A673 (cell line): ENCODE data around the gene OR6F1. TPM values are rescaled to one million over a fixed set of nuclear protein-coding genes. Genes with fewer than 3 reads are reported as not detected.
"Not testable (repeated sequence)": the region's sequence is repeated elsewhere in the genome, so short reads cannot be mapped to it uniquely, and the experiment has no call there.

Experiments used
- Bru-seq: library from RNA; stranded (reverse); fragments of 400-500 nt; gene quantifications from one replicate; lab custom pipeline; 2021; lab: Mats Ljungman, UMichigan
- BruChase-seq, 2 experiments: library from RNA; stranded (reverse); fragments of 400-500 nt; gene quantifications; one replicate each; lab custom pipeline; 2021; lab: Mats Ljungman, UMichigan
- BruUV-seq: library from RNA; stranded (reverse); fragments of 400-500 nt; replicated peaks from 2 replicates; lab custom pipeline; 2021; lab: Mats Ljungman, UMichigan
- CTCF ChIA-PET: fragments of 300-600 bp; sonication (Branson Sonifier 250); formaldehyde crosslinking; loops from one replicate; lab custom pipeline; 2022; ENCODE audit warnings: antibody characterized with exemption; lab: Charles Lee
- POLR2A ChIA-PET: fragments of 300-600 bp; sonication (Branson Sonifier 250); formaldehyde crosslinking; loops from one replicate; lab custom pipeline; 2022; ENCODE audit warnings: antibody characterized with exemption; ENCODE audit not compliant: low non-redundant PET; lab: Charles Lee
- DNase-seq: peaks from one replicate; pipeline ENCODE4 v3.0.0-alpha.2; 2015; ENCODE audit warnings: low spot score
- H3K27ac ChIP-seq: fragments of 200-600 bp; sonication (generic); 2 replicates; pipeline ENCODE4 v1.5.1; 2016; ENCODE audit warnings: mixed run types, low read depth, mild to moderate bottlenecking, mixed read lengths, antibody characterized with exemption, low read length; ENCODE audit not compliant: poor library complexity, severe bottlenecking
- H3K27me3 ChIP-seq: fragments of 200-600 bp; sonication (generic); replicated peaks from 2 replicates; pipeline ENCODE4 v1.6.1; 2017; ENCODE audit warnings: mixed run types, low read depth, mild to moderate bottlenecking, mixed read lengths, antibody characterized with exemption, low read length; ENCODE audit not compliant: insufficient read depth, poor library complexity
- H3K36me3 ChIP-seq: fragments of 200-600 bp; sonication (generic); 2 replicates; pipeline ENCODE4 v1.6.1; 2016; ENCODE audit warnings: mixed run types, mild to moderate bottlenecking, mixed read lengths, antibody characterized with exemption, low read length; ENCODE audit not compliant: insufficient read depth, poor library complexity, severe bottlenecking
- H3K4me1 ChIP-seq: fragments of 200-600 bp; sonication (generic); 2 replicates; pipeline ENCODE4 v1.6.1; 2017; ENCODE audit warnings: mixed run types, mild to moderate bottlenecking, mixed read lengths, antibody characterized with exemption, low read length; ENCODE audit not compliant: insufficient read depth, poor library complexity, severe bottlenecking
- H3K4me3 ChIP-seq: fragments of 200-600 bp; sonication (generic); 2 replicates; pipeline ENCODE4 v1.5.1; 2016; ENCODE audit warnings: low read depth, mixed run types, mild to moderate bottlenecking, mixed read lengths, low read length; ENCODE audit not compliant: poor library complexity, severe bottlenecking
- H3K9me3 ChIP-seq: fragments of 200-600 bp; sonication (generic); 2 replicates; pipeline ENCODE4 v1.6.1; 2016; ENCODE audit warnings: mixed run types, low read depth, mild to moderate bottlenecking, mixed read lengths, antibody characterized with exemption, low read length; ENCODE audit not compliant: poor library complexity, severe bottlenecking
- CTCF ChIP-seq: fragments of 300-800, 200-600 bp; sonication (generic); conservative IDR thresholded peaks from 2 replicates; pipeline ENCODE4 v1.5.1; 2017; ENCODE audit warnings: low read depth, mild to moderate bottlenecking, antibody characterized with exemption, low read length, moderate library complexity, mixed read lengths
- EZH2 ChIP-seq: fragments of 200-600 bp; sonication (generic); IDR thresholded peaks from 2 replicates; pipeline ENCODE4 v1.6.1; 2017; ENCODE audit warnings: borderline replicate concordance, low read depth, mild to moderate bottlenecking, mixed read lengths, antibody characterized with exemption, low read length; ENCODE audit not compliant: poor library complexity, severe bottlenecking
- intact Hi-C: fragments of 100-400 bp; cut with micrococcal nuclease; formaldehyde crosslinking; loops from one replicate; pipeline ENCODE4 v1.10.0; 2022; ENCODE audit not compliant: unreplicated experiment
- long read RNA-seq: library from polyadenylated mRNA; stranded (forward); transcript quantifications from one replicate; pipeline ENCODE4 v2.0.0, GENCODE V29; 2022
- total RNA-seq: library from RNA; stranded (reverse); gene quantifications from 2 replicates; pipeline ENCODE4 v1.2.3, GENCODE V29; 2021

Gene OR6F1
- total RNA-seq (not detected in 2 replicates), Bru-seq, nascent RNA (not detected), BruChase-seq, experiment 1, labeled RNA remaining after a 2-hour chase (not detected), BruChase-seq, experiment 2, labeled RNA remaining after a 6-hour chase (not detected)
- long read RNA-seq = 0 reads

GRCh38 chr1:247716546-247716945 is at the start of gene OR6F1:
Gene OR6F1 (minus strand): TSS chr1:247716646. CDS start chr1:247712755, 3,891 bp downstream.
- DNase-seq = no peak
- Histone ChIP-seq H3K9me3 (peaks cover 27% of the 10 kb centered on the region), H3K4me1 (no peaks in the 10 kb centered on the region), H3K27me3 (no peaks in the 10 kb centered on the region), H3K4me3 (no peak within 1 kb of the TSS), H3K36me3 (no peaks in the 10 kb centered on the region), H3K27ac (no peak within 1 kb of the TSS)
- TF ChIP-seq EZH2 = no peak
- TF ChIP-seq CTCF = no peak
- ChIA-PET POLR2A (no interaction called here), CTCF (no interaction called here)
- intact Hi-C loops = no loop called here
- BruUV-seq = no TSS peak

- Histone ChIP-seq H3K27me3 (no peaks in the 10 kb centered on the region), H3K4me1 (no peaks in the 10 kb centered on the region), H3K36me3 (no peaks in the 10 kb centered on the region), H3K9me3 (no peaks in the 10 kb centered on the region), H3K27ac (no peak within 1 kb of the TSS), H3K4me3 (no peak within 1 kb of the TSS)
- no TSS peak for BruUV-seq
- TF ChIP-seq CTCF = no peak
- TF ChIP-seq EZH2 = no peak
- DNase-seq = no peak
- intact Hi-C loops = no loop called here
- ChIA-PET CTCF (no interaction called here), POLR2A (no interaction called here)
Measured at GRCh38 chr1:247760456-247760855, 44.0 kb upstream of the OR6F1 start, which contains the start of gene OR1C1. Gene OR1C1 (minus strand): TSS chr1:247760556. CDS start chr1:247758406, 2,150 bp downstream.

- H3K9me3 ChIP-seq, H3K4me3 ChIP-seq, H3K27ac ChIP-seq, intact Hi-C loops, H3K36me3 ChIP-seq, DNase-seq, CTCF ChIA-PET, POLR2A ChIA-PET, H3K4me1 ChIP-seq, BruUV-seq, H3K27me3 ChIP-seq: not testable (repeated sequence)
Measured at GRCh38 chr1:247754311-247754710, 37.9 kb upstream of the OR6F1 start.

- DNase-seq = no peak
- no peak overlapping the region for H3K4me3 ChIP-seq
- ChIA-PET CTCF (no interaction called here), POLR2A (no interaction called here)
- H3K27me3 ChIP-seq = no peaks in the 10 kb centered on the region
- BruUV-seq = no TSS peak
- H3K27ac ChIP-seq = no peak overlapping the region
- TF ChIP-seq EZH2 (no peak), CTCF (no peak)
- no peaks in the 10 kb centered on the region for H3K36me3 ChIP-seq
- H3K9me3 ChIP-seq = peaks cover 17% of the 10 kb centered on the region
- intact Hi-C loops = no loop called here
- H3K4me1 ChIP-seq = no peaks in the 10 kb centered on the region
Measured at GRCh38 chr1:247749870-247750269, 33.4 kb upstream of the OR6F1 start.
